ENCODE measurements around the gene PTPRG. TPM values are rescaled to one million over a fixed set of nuclear protein-coding genes. Genes with fewer than 3 reads are reported as not detected.

Gene PTPRG
- total RNA-seq, 1 experiment from 2014 or later, result 11.7 TPM

GRCh38 chr3:62011666-62012065 lies 450.3 kb downstream of the PTPRG start:
- ChIA-PET CTCF (no interaction called here), POLR2A (ENCODE audit: low non-redundant PET) (no interaction called here)
- BruUV-seq (replicated peaks), result no TSS peak
- no peak overlapping the region for H3K4me3 ChIP-seq (ENCODE audit: low read depth, low read length, poor library complexity, severe bottlenecking)
- H3K4me1 ChIP-seq (ENCODE audit: insufficient read depth, low read length, poor library complexity, severe bottlenecking), result no peaks in the 10 kb centered on the region
- H3K27ac ChIP-seq (ENCODE audit: low read depth, low read length, poor library complexity, severe bottlenecking), result no peak overlapping the region
- H3K27me3 ChIP-seq (replicated peaks; ENCODE audit: insufficient read depth, low read depth, low read length, poor library complexity), result no peaks in the 10 kb centered on the region
- H3K9me3 ChIP-seq (ENCODE audit: low read depth, low read length, poor library complexity, severe bottlenecking), result no peaks in the 10 kb centered on the region
- DNase-seq (ENCODE audit: low spot score), result no peak
- TF ChIP-seq CTCF (conservative IDR thresholded peaks at IDR 0.05; ENCODE audit: low read depth, low read length), result no peak
- TF ChIP-seq EZH2 (IDR thresholded peaks at IDR 0.05; ENCODE audit: borderline replicate concordance, low read depth, low read length, poor library complexity, severe bottlenecking), result no peak
- intact Hi-C loops (cut with micrococcal nuclease; ENCODE audit: unreplicated experiment), result no loop called here
- no peaks in the 10 kb centered on the region for H3K36me3 ChIP-seq (ENCODE audit: insufficient read depth, low read length, poor library complexity, severe bottlenecking)

- BruUV-seq (replicated peaks), result no TSS peak
- H3K4me3 ChIP-seq (ENCODE audit: low read depth, low read length, poor library complexity, severe bottlenecking), result no peak overlapping the region
- no peak for TF ChIP-seq EZH2 (IDR thresholded peaks at IDR 0.05; ENCODE audit: borderline replicate concordance, low read depth, low read length, poor library complexity, severe bottlenecking)
- TF ChIP-seq CTCF (conservative IDR thresholded peaks at IDR 0.05; ENCODE audit: low read depth, low read length), result no peak
- H3K4me1 ChIP-seq (ENCODE audit: insufficient read depth, low read length, poor library complexity, severe bottlenecking), result no peaks in the 10 kb centered on the region
- CTCF ChIA-PET, result no interaction called here
- H3K27ac ChIP-seq (ENCODE audit: low read depth, low read length, poor library complexity, severe bottlenecking), result no peak overlapping the region
- no peaks in the 10 kb centered on the region for H3K36me3 ChIP-seq (ENCODE audit: insufficient read depth, low read length, poor library complexity, severe bottlenecking)
- POLR2A ChIA-PET (ENCODE audit: low non-redundant PET), result interaction anchor here (0.7 kb wide), 1 partner anchor 87 kb away, joined by 5 read pairs; no protein-coding TSS in a partner anchor
- no peaks in the 10 kb centered on the region for H3K27me3 ChIP-seq (replicated peaks; ENCODE audit: insufficient read depth, low read depth, low read length, poor library complexity)
- no peaks in the 10 kb centered on the region for H3K9me3 ChIP-seq (ENCODE audit: low read depth, low read length, poor library complexity, severe bottlenecking)
- intact Hi-C loops (cut with micrococcal nuclease; ENCODE audit: unreplicated experiment), result no loop called here
- DNase-seq (ENCODE audit: low spot score), result no peak
These were observed 452.6 kb downstream of the PTPRG start for GRCh38 chr3:62013951-62014350.

GRCh38 chr3:62015111-62015510 lies 453.7 kb downstream of the PTPRG start:
- TF ChIP-seq EZH2 (IDR thresholded peaks at IDR 0.05; ENCODE audit: borderline replicate concordance, low read depth, low read length, poor library complexity, severe bottlenecking) (no peak), CTCF (conservative IDR thresholded peaks at IDR 0.05; ENCODE audit: low read depth, low read length) (no peak)
- H3K36me3 ChIP-seq (ENCODE audit: insufficient read depth, low read length, poor library complexity, severe bottlenecking), result no peaks in the 10 kb centered on the region
- intact Hi-C loops (cut with micrococcal nuclease; ENCODE audit: unreplicated experiment), result no loop called here
- BruUV-seq (replicated peaks), result no TSS peak
- no peaks in the 10 kb centered on the region for H3K27me3 ChIP-seq (replicated peaks; ENCODE audit: insufficient read depth, low read depth, low read length, poor library complexity)
- H3K9me3 ChIP-seq (ENCODE audit: low read depth, low read length, poor library complexity, severe bottlenecking), result no peaks in the 10 kb centered on the region
- no peak overlapping the region for H3K4me3 ChIP-seq (ENCODE audit: low read depth, low read length, poor library complexity, severe bottlenecking)
- H3K4me1 ChIP-seq (ENCODE audit: insufficient read depth, low read length, poor library complexity, severe bottlenecking), result no peaks in the 10 kb centered on the region
- H3K27ac ChIP-seq (ENCODE audit: low read depth, low read length, poor library complexity, severe bottlenecking), result no peak overlapping the region
- CTCF ChIA-PET, result no interaction called here
- POLR2A ChIA-PET (ENCODE audit: low non-redundant PET), result no interaction called here
- DNase-seq (ENCODE audit: low spot score), result no peak
